Body of pancreas (tissue), 4 donors: Measurements from ENCODE around the gene KCNQ1OT1. TPM values are rescaled to one million over a fixed set of nuclear protein-coding genes. Genes with fewer than 3 reads are reported as not detected.
A peak's percentile ranks its signal among the peaks of the same experiment; 100 is the strongest.

ENCODE experiments used
- ATAC-seq: fragments of 150-250 bp; one replicate; pipeline ENCODE4 v1.9.1; 2016
- DNase-seq, 4 donors: peaks; one replicate each; pipeline ENCODE4 v3.0.0-alpha.2; 2019
- H3K27ac ChIP-seq, 4 donors: fragments of 200-600 bp; sonication (generic); 1 replicate in 3 of 4; 2 replicates in 1 of 4; pipeline versions ENCODE4 v1.5.1 to v1.6.1; 2016 to 2019; ENCODE audit warnings: mild to moderate bottlenecking in 1 of 4, mixed read lengths in 1 of 4, moderate library complexity in 1 of 4
- H3K27me3 ChIP-seq, 2 donors: fragments of 200-600 bp; sonication (generic); one replicate each; pipeline ENCODE4 v1.6.0; 2016; ENCODE audit warnings: mild to moderate bottlenecking in 1 of 2
- H3K36me3 ChIP-seq, 2 donors: fragments of 200-600 bp; sonication (generic); replicated peaks in 1 of 2; 2 replicates each; pipeline ENCODE4 v1.5.1; 2016; ENCODE audit warnings: low read depth in 2 of 2; ENCODE audit not compliant: insufficient read depth in 1 of 2
- H3K4me1 ChIP-seq: fragments of 200-600 bp; sonication (generic); one replicate; pipeline ENCODE4 v1.6.0; 2016
- H3K4me3 ChIP-seq, 2 donors: fragments of 200-600 bp; sonication (generic); 1 replicate in 1 of 2; 2 replicates in 1 of 2; pipeline ENCODE4 v1.5.1; 2016 to 2019
- H3K9me3 ChIP-seq, 3 donors: fragments of 200-600 bp; sonication (generic); 1 replicate in 2 of 3; 2 replicates in 1 of 3; pipeline ENCODE4 v1.5.1; 2016
- CTCF ChIP-seq, 7 experiments: fragments of 450-650 bp in 4 of 7; fragments of 200-600 bp in 3 of 7; sonication (generic) in 3 of 7; IDR thresholded peaks; one replicate each; pipeline ENCODE4 v1.5.1; 2016 to 2019; ENCODE audit warnings: antibody characterized with exemption in 7 of 7
- POLR2A ChIP-seq, 3 donors: fragments of 450-650 bp; IDR thresholded peaks; one replicate each; pipeline ENCODE4 v1.6.1; 2016; ENCODE audit warnings: antibody characterized with exemption in 3 of 3, mild to moderate bottlenecking in 2 of 3
- WGBS, 2 donors: methylation state at CpG; one replicate each; pipeline ENCODE4 v1.1.5; 2017; 5-methylcytosine and 5-hydroxymethylcytosine counted together
- intact Hi-C: fragments of 100-400 bp; cut with DNase I; formaldehyde crosslinking; loops from one replicate; pipeline ENCODE4 v1.15.1; 2023
- total RNA-seq, 2 donors: library from RNA; depleted of rRNA; stranded (reverse); fragments of >200 nt; gene quantifications; one replicate each; pipeline ENCODE4 v1.1.0, GENCODE V29; 2016

Gene KCNQ1OT1
- total RNA-seq, 2 donors from 2014 or later = 3.6 to 9.2 TPM

- Histone ChIP-seq H3K9me3 (no peaks in the 10 kb centered on the region), H3K27ac (no peak overlapping the region), H3K27me3 (no peaks in the 10 kb centered on the region), H3K4me3 (no peak overlapping the region), H3K4me1 (no peaks in the 10 kb centered on the region), H3K36me3 (no peaks in the 10 kb centered on the region)
- intact Hi-C loops = no loop called here
- no peak for TF ChIP-seq CTCF (IDR thresholded peaks at IDR 0.05)
- no peak for TF ChIP-seq POLR2A (IDR thresholded peaks at IDR 0.05)
- ATAC-seq (no peak), DNase-seq (no peak)
- WGBS, 2 donors = 92 to 98% methylated on average over 6 of the region's 6 CpGs
Measured at GRCh38 chr11:2711161-2711560, 11.4 kb upstream of the KCNQ1OT1 start.

- TF ChIP-seq CTCF (IDR thresholded peaks at IDR 0.05) (no peak), POLR2A (IDR thresholded peaks at IDR 0.05) (no peak)
- H3K4me3 ChIP-seq = no peak overlapping the region
- H3K4me1 ChIP-seq = no peaks in the 10 kb centered on the region
- H3K36me3 ChIP-seq = no peaks in the 10 kb centered on the region
- 63 to 86% methylated on average over 8 of the region's 8 CpGs for WGBS, 2 donors
- DNase-seq = peak in 1 of 4 donors; percentile 28
- ATAC-seq = peak; percentile 33
- H3K9me3 ChIP-seq = no peaks in the 10 kb centered on the region
- H3K27ac ChIP-seq = no peak overlapping the region
- intact Hi-C loops = no loop called here
- H3K27me3 ChIP-seq = no peaks in the 10 kb centered on the region
Measured at GRCh38 chr11:2709429-2709828, 9.6 kb upstream of the KCNQ1OT1 start.

GRCh38 chr11:2708757-2709281 is 9.0 kb upstream of the KCNQ1OT1 start:
- ATAC-seq = no peak
- Histone ChIP-seq H3K9me3 (no peaks in the 10 kb centered on the region), H3K27me3 (no peaks in the 10 kb centered on the region), H3K4me3 (no peak overlapping the region), H3K27ac (no peak overlapping the region), H3K36me3 (no peaks in the 10 kb centered on the region), H3K4me1 (no peaks in the 10 kb centered on the region)
- DNase-seq = no peak
- intact Hi-C loops = no loop called here
- TF ChIP-seq POLR2A (IDR thresholded peaks at IDR 0.05) (no peak), CTCF (IDR thresholded peaks at IDR 0.05) (no peak)
- 78 to 85% methylated on average over 14 of the region's 14 CpGs for WGBS, 2 donors

GRCh38 chr11:2708151-2708581 is 8.4 kb upstream of the KCNQ1OT1 start:
- H3K27me3 ChIP-seq = no peaks in the 10 kb centered on the region
- DNase-seq = no peak
- intact Hi-C loops = no loop called here
- WGBS, 2 donors = 69 to 81% methylated on average over 11 of the region's 11 CpGs
- H3K4me1 ChIP-seq = no peaks in the 10 kb centered on the region
- no peak overlapping the region for H3K4me3 ChIP-seq
- H3K9me3 ChIP-seq = no peaks in the 10 kb centered on the region
- ATAC-seq = no peak
- TF ChIP-seq CTCF (IDR thresholded peaks at IDR 0.05) = no peak
- no peak for TF ChIP-seq POLR2A (IDR thresholded peaks at IDR 0.05)
- no peak overlapping the region for H3K27ac ChIP-seq
- no peaks in the 10 kb centered on the region for H3K36me3 ChIP-seq

GRCh38 chr11:2707736-2708135 is 7.9 kb upstream of the KCNQ1OT1 start:
- Histone ChIP-seq H3K4me1 (no peaks in the 10 kb centered on the region), H3K27me3 (no peaks in the 10 kb centered on the region), H3K4me3 (no peak overlapping the region), H3K36me3 (no peaks in the 10 kb centered on the region), H3K27ac (no peak overlapping the region), H3K9me3 (no peaks in the 10 kb centered on the region)
- DNase-seq = no peak
- WGBS, 2 donors = 77 to 86% methylated on average over 2 to 7 of the region's 7 CpGs
- no peak for TF ChIP-seq CTCF (IDR thresholded peaks at IDR 0.05)
- TF ChIP-seq POLR2A (IDR thresholded peaks at IDR 0.05) = no peak
- intact Hi-C loops = no loop called here
- no peak for ATAC-seq
